Stomach (tissue), 9 donors: ENCODE measurements around the gene RECK. TPM values are rescaled to one million over a fixed set of nuclear protein-coding genes. Genes with fewer than 3 reads are reported as not detected.

Source experiments
- DNase-seq, 2 donors: peaks; one replicate each; pipeline versions ENCODE4 v3.0.0 to v3.0.0-alpha.2; 2013 to 2019
- H3K27ac ChIP-seq, 5 donors: fragments of 200-600 bp in 4 of 5; sonication (generic) in 4 of 5; one replicate each; pipeline ENCODE4 v1.5.1; 2013 to 2019; ENCODE audit warnings: mild to moderate bottlenecking in 1 of 5, moderate library complexity in 1 of 5
- H3K27me3 ChIP-seq, 3 donors: fragments of 200-600 bp; sonication (generic); one replicate each; pipeline ENCODE4 v1.5.1; 2017 to 2019; ENCODE audit warnings: mixed run types in 1 of 3
- H3K36me3 ChIP-seq, 4 donors: fragments of 200-600 bp; sonication (generic); 1 replicate in 3 of 4; 2 replicates in 1 of 4; pipeline ENCODE4 v1.5.1; 2016 to 2019
- H3K4me1 ChIP-seq, 4 donors: fragments of 200-600 bp; sonication (generic); one replicate each; pipeline ENCODE4 v1.5.1; 2016 to 2019
- H3K4me3 ChIP-seq, 4 donors: fragments of 200-600 bp; sonication (generic) in 3 of 4; one replicate each; pipeline ENCODE4 v1.5.1; 2016 to 2019; ENCODE audit warnings: mild to moderate bottlenecking in 1 of 4
- H3K9me3 ChIP-seq, 4 donors: fragments of 200-600 bp; sonication (generic); one replicate each; pipeline ENCODE4 v1.5.1; 2016 to 2019
- EP300 ChIP-seq: sonication (generic); formaldehyde crosslinking; IDR thresholded peaks from one replicate; pipeline ENCODE4 v1.6.1; 2017; ENCODE audit warnings: antibody characterized with exemption
- POLR2A ChIP-seq, 4 donors: fragments of 450-650 bp; IDR thresholded peaks; one replicate each; pipeline ENCODE4 v1.6.1; 2016; ENCODE audit warnings: antibody characterized with exemption in 4 of 4, control low read depth in 2 of 4, mild to moderate bottlenecking in 1 of 4, moderate library complexity in 1 of 4
- POLR2AphosphoS5 ChIP-seq, 3 donors: sonication (generic); formaldehyde crosslinking; IDR thresholded peaks; one replicate each; pipeline ENCODE4 v1.6.1; 2016; ENCODE audit warnings: antibody characterized with exemption in 3 of 3
- WGBS, 5 donors: extraction: QIAGEN DNeasy Blood & Tissue Kit in 3 of 5; methylation state at CpG; one replicate each; pipeline versions ENCODE4 v1.1.5 to v1.1.7; 2013 to 2018; 5-methylcytosine and 5-hydroxymethylcytosine counted together
- intact Hi-C: fragments of 100-400 bp; cut with DNase I; formaldehyde crosslinking; loops from one replicate; pipeline ENCODE4 v1.15.1; 2023; ENCODE audit warnings: low total_unique reads
- polyA plus RNA-seq, 3 donors: library from polyadenylated mRNA; stranded (reverse); fragments of 200-250 nt; gene quantifications; one replicate each; pipeline ENCODE4 v1.2.3, GENCODE V29; 2013
- total RNA-seq, 5 donors: library from RNA; depleted of rRNA; stranded (reverse); fragments of >200 nt; gene quantifications; one replicate each; pipeline versions ENCODE4 v1.1.0 to v1.2.3, GENCODE V29; 2014 to 2016
- TF ChIP-seq, protein P1 (sequence below), 7 experiments: fragments of 450-650 bp in 4 of 7; fragments of 200-600 bp in 3 of 7; sonication (generic) in 3 of 7; IDR thresholded peaks; one replicate each; pipeline ENCODE4 v1.5.1; 2016 to 2019; ENCODE audit warnings: antibody characterized with exemption in 7 of 7, control low read depth in 2 of 7, mild to moderate bottlenecking in 1 of 7
- donor health status: healthy with polysubstance abuse.
- donor health status: Bipolar disorder and iron deficiency.
- donor health status: healthy.

Gene RECK
- total and polyA plus RNA-seq, 8 donors: 2.3 to 19.3 (median 4.8) TPM

DNA sequence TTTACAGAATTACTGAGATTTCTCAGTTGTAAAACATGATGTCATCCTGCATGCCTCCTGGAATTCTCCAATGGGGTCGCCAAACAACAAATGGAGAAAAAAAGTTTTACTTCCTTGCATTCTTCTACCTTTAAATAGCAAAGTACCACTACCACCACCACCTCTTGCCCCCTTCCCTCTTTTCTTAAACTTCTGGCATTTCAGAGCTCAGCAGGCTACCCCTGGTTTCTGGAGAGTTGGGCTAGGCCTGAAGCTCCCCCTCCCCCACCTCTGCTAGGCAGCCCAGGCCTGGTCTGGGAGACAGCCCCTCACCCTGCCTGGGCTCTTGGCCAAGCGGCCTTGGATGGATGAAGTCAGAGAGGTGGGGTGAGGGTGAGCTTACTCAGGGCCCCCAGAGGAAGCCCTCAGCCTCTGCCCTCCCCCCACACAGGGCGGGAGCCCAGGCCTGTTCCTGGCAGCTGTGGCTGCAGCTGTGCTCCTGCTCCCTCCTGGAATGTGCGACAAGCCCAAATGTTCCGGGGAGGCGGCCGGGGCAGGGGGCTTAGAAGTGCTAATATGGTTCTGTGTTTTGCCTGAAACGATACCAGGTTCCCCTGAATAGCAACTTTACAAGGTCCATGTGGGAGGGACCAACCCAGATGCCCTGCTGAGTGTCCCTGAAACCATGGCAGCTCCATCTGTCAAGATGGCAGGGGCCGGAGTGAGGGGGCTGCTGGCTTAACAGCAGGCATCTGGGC lies 126.5 kb downstream of the RECK start:
- Histone ChIP-seq H3K27me3 (peaks cover 0 to 6% (median 0%) of the 10 kb centered on the region in 3 donors), H3K36me3 (no peaks in the 10 kb centered on the region), H3K4me1 (peaks cover 7 to 71% (median 32%) of the 10 kb centered on the region in 4 donors), H3K9me3 (no peaks in the 10 kb centered on the region), H3K4me3 (no peak overlapping the region), H3K27ac (peak overlapping the region; percentile 52 to 83 (median 74))
- intact Hi-C loops: loop anchor here (5.0 kb wide), 1 partner anchor 61 kb away; no protein-coding TSS in a partner anchor
- 42 to 67% (median 60%) methylated on average over 6 to 9 of the region's 9 CpGs for WGBS, 5 donors
- DNase-seq: peak in 1 of 2 donors; percentile 96
- TF ChIP-seq EP300 (no peak), POLR2AphosphoS5 (IDR thresholded peaks at IDR 0.05) (no peak), POLR2A (IDR thresholded peaks at IDR 0.05) (no peak)
- TF ChIP-seq, protein P1, sequence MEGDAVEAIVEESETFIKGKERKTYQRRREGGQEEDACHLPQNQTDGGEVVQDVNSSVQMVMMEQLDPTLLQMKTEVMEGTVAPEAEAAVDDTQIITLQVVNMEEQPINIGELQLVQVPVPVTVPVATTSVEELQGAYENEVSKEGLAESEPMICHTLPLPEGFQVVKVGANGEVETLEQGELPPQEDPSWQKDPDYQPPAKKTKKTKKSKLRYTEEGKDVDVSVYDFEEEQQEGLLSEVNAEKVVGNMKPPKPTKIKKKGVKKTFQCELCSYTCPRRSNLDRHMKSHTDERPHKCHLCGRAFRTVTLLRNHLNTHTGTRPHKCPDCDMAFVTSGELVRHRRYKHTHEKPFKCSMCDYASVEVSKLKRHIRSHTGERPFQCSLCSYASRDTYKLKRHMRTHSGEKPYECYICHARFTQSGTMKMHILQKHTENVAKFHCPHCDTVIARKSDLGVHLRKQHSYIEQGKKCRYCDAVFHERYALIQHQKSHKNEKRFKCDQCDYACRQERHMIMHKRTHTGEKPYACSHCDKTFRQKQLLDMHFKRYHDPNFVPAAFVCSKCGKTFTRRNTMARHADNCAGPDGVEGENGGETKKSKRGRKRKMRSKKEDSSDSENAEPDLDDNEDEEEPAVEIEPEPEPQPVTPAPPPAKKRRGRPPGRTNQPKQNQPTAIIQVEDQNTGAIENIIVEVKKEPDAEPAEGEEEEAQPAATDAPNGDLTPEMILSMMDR (IDR thresholded peaks at IDR 0.05): no peak

DNA sequence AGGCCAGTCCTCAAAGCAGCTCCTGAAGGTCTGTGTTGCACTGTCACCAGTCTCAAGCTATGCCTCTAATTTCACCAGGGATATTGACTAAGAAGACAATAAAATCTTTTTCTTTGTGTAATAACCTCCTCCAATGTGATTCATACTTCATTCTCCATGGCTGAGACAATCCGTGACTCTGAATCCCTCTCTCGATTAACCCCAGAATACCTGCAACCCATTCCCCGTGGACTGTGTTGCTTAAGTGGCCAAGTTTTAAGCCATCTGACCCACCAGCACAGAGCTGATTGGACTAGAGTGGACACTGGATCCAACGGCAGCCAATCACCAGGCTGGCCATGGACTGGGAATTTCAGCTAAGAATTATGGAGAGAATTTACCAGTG lies 127.1 kb downstream of the RECK start:
- no peaks in the 10 kb centered on the region for H3K36me3 ChIP-seq
- intact Hi-C loops: loop anchor here (5.0 kb wide), 1 partner anchor 61 kb away; no protein-coding TSS in a partner anchor

DNA sequence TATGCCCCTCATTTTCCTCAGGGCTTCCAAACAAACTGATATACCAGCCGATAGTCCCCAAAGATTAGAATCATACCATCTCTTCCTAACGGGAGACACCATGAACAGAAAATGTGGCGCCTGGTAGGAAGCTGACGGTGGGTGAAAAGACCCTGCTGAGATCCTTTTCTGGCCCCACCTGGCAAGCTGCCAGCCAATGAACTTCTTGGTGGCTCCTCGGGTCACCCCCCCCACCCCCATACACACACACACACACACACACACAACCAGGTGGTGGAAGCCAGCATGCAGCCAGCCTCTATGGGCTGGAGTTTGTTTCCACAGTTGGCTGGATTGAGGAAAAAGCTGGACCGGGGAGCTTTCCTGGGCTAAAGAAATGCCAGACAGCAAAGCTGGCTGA lies 127.7 kb downstream of the RECK start:
- WGBS, 5 donors: 66 to 77% (median 77%) methylated on average over 6 of the region's 6 CpGs
- H3K27ac ChIP-seq: peak overlapping the region in 3 of 5 donors; percentile 57 to 83 (median 77)

More for the DNA sequence above, 127.1 kb downstream of the RECK start:
- no peaks in the 10 kb centered on the region for H3K9me3 ChIP-seq
- peak in 1 of 2 donors; percentile 41 for DNase-seq
- peak overlapping the region in 4 of 5 donors; percentile 57 to 83 (median 76) for H3K27ac ChIP-seq
- peaks cover 0 to 6% (median 0%) of the 10 kb centered on the region in 3 donors for H3K27me3 ChIP-seq
- peaks cover 7 to 66% (median 29%) of the 10 kb centered on the region in 4 donors for H3K4me1 ChIP-seq
- H3K4me3 ChIP-seq: no peak overlapping the region
- 60 to 86% (median 79%) methylated on average over 4 of the region's 4 CpGs for WGBS, 5 donors
- no peak for TF ChIP-seq EP300
- TF ChIP-seq, protein P1 (IDR thresholded peaks at IDR 0.05): no peak
- TF ChIP-seq POLR2A (IDR thresholded peaks at IDR 0.05): no peak
- TF ChIP-seq POLR2AphosphoS5 (IDR thresholded peaks at IDR 0.05): no peak

DNA sequence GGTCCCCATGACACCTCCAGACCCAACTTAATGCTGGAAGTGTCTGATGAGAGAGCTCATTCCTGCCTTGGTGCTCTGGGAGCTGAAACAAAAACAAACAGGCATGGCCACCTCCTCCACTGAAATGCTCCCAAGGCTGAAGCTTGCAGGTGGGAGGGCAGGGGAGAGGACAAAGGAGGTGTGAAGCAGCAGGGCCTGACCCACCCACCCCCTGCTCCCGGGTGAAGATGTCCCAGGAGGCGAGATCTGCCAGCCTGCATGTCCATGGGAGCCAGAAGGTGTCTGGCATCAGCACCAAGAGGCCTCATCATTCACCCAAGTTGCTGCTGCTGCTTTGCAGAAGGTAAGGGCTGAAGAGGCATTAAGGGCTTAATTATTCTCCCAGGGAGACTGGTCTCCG lies 128.3 kb downstream of the RECK start:
- no peaks in the 10 kb centered on the region for H3K9me3 ChIP-seq
- peaks cover 7 to 53% (median 26%) of the 10 kb centered on the region in 4 donors for H3K4me1 ChIP-seq
- intact Hi-C loops: loop anchor here (5.0 kb wide), 1 partner anchor 63 kb away; no protein-coding TSS in a partner anchor
- no peaks in the 10 kb centered on the region for H3K36me3 ChIP-seq
- H3K4me3 ChIP-seq: no peak overlapping the region
- H3K27me3 ChIP-seq: peaks cover 0 to 6% (median 0%) of the 10 kb centered on the region in 3 donors
- DNase-seq: peak in 1 of 2 donors; percentile 31
- WGBS, 5 donors: 59 to 71% (median 66%) methylated on average over 3 of the region's 3 CpGs
- H3K27ac ChIP-seq: peak overlapping the region in 3 of 5 donors; percentile 57 to 83 (median 77)
- TF ChIP-seq POLR2A (IDR thresholded peaks at IDR 0.05) (no peak), EP300 (no peak), POLR2AphosphoS5 (IDR thresholded peaks at IDR 0.05) (no peak)
- TF ChIP-seq, protein P1 (IDR thresholded peaks at IDR 0.05): no peak

More for the DNA sequence above, 127.7 kb downstream of the RECK start:
- peak in 1 of 2 donors; percentile 37 for DNase-seq
- Histone ChIP-seq H3K9me3 (no peaks in the 10 kb centered on the region), H3K4me1 (peaks cover 7 to 60% (median 26%) of the 10 kb centered on the region in 4 donors), H3K4me3 (no peak overlapping the region), H3K27me3 (peaks cover 0 to 6% (median 0%) of the 10 kb centered on the region in 3 donors), H3K36me3 (no peaks in the 10 kb centered on the region)
- no peak for TF ChIP-seq POLR2A (IDR thresholded peaks at IDR 0.05)
- TF ChIP-seq POLR2AphosphoS5 (IDR thresholded peaks at IDR 0.05): no peak
- TF ChIP-seq, protein P1 (IDR thresholded peaks at IDR 0.05): no peak
- TF ChIP-seq EP300: no peak
- intact Hi-C loops: loop anchor here (5.0 kb wide), 1 partner anchor 62 kb away; no protein-coding TSS in a partner anchor
